Activated B cell treated with CpG ODN at 0.5 μM for 24 hours (primary cell): ENCODE data around the gene CALN1. TPM values are rescaled to one million over a fixed set of nuclear protein-coding genes. Genes with fewer than 3 reads are reported as not detected.

Experiments
- ATAC-seq: fragments of 200-7000 bp; cut with Tn5 transposase; one replicate; pipeline ENCODE4 v1.10.0; 2021; ENCODE audit warnings: low read depth, mild to moderate bottlenecking, moderate library complexity
- CTCF ChIA-PET: fragments of 350-600 bp; sonication (Branson Sonifier 250); formaldehyde crosslinking; loops from one replicate; lab custom pipeline; 2021; ENCODE audit warnings: antibody characterized with exemption; lab: Charles Lee
- POLR2A ChIA-PET: fragments of 350-600 bp; sonication (Branson Sonifier 250); formaldehyde crosslinking; loops from one replicate; lab custom pipeline; 2021; ENCODE audit warnings: antibody characterized with exemption; lab: Charles Lee
- DNase-seq: peaks from one replicate; pipeline ENCODE4 v3.0.0; 2022
- H3K27ac Mint-ChIP-seq: one replicate; pipeline ENCODE4 v1.8.0; 2020; ENCODE audit warnings: mixed read lengths
- H3K27me3 Mint-ChIP-seq: one replicate; pipeline ENCODE4 v1.8.0; 2021; ENCODE audit warnings: mixed read lengths
- H3K36me3 Mint-ChIP-seq: one replicate; pipeline ENCODE4 v1.8.0; 2021; ENCODE audit warnings: low read depth, mixed read lengths
- H3K4me1 Mint-ChIP-seq: one replicate; pipeline ENCODE4 v1.8.0; 2021; ENCODE audit warnings: mixed read lengths
- H3K4me3 Mint-ChIP-seq: one replicate; pipeline ENCODE4 v1.8.0; 2020; ENCODE audit warnings: mild to moderate bottlenecking, mixed read lengths
- H3K9me3 Mint-ChIP-seq: one replicate; pipeline ENCODE4 v1.8.0; 2020; ENCODE audit warnings: mixed read lengths
- CTCF ChIP-seq: fragments of 200-600 bp; IDR thresholded peaks from one replicate; pipeline ENCODE4 v1.8.0; 2022; ENCODE audit warnings: antibody characterized with exemption, mild to moderate bottlenecking
- intact Hi-C: fragments of 100-400 bp; cut with micrococcal nuclease; formaldehyde crosslinking; loops from one replicate; pipeline ENCODE4 v1.15.1; 2024
- total RNA-seq: library from RNA; stranded (reverse); gene quantifications from 2 replicates; pipeline ENCODE4 v1.2.3, GENCODE V29; 2022

The CALN1 gene
- total RNA-seq, 1 donor from 2014 or later, result not detected

GRCh38 chr7:71990138-71990462, 422.0 kb downstream of the CALN1 start:
- ChIA-PET POLR2A (no interaction called here), CTCF (no interaction called here)
- Mint-ChIP-seq H3K4me1 (no peaks in the 10 kb centered on the region), H3K36me3 (no peaks in the 10 kb centered on the region), H3K9me3 (no peaks in the 10 kb centered on the region), H3K4me3 (no peak overlapping the region), H3K27me3 (no peaks in the 10 kb centered on the region), H3K27ac (no peak overlapping the region)
- DNase-seq, result no peak
- no peak for ATAC-seq
- intact Hi-C loops, result no loop called here
- TF ChIP-seq CTCF, result no peak

- Mint-ChIP-seq H3K27me3 (no peaks in the 10 kb centered on the region), H3K36me3 (no peaks in the 10 kb centered on the region), H3K9me3 (peaks cover 1% of the 10 kb centered on the region), H3K4me3 (no peak overlapping the region), H3K27ac (no peak overlapping the region), H3K4me1 (no peaks in the 10 kb centered on the region)
- DNase-seq (no peak), ATAC-seq (no peak)
- CTCF ChIA-PET, result no interaction called here
- POLR2A ChIA-PET, result no interaction called here
- TF ChIP-seq CTCF, result no peak
- intact Hi-C loops, result no loop called here
Measured at GRCh38 chr7:71988201-71988600, 423.9 kb downstream of the CALN1 start.

- CTCF ChIA-PET, result no interaction called here
- POLR2A ChIA-PET, result no interaction called here
- Mint-ChIP-seq H3K36me3 (no peaks in the 10 kb centered on the region), H3K27me3 (no peaks in the 10 kb centered on the region), H3K4me3 (no peak overlapping the region), H3K27ac (no peak overlapping the region), H3K9me3 (peaks cover 2% of the 10 kb centered on the region), H3K4me1 (no peaks in the 10 kb centered on the region)
- no peak for DNase-seq
- TF ChIP-seq CTCF, result no peak
- intact Hi-C loops, result no loop called here
- ATAC-seq, result no peak
Measured at GRCh38 chr7:71987200-71987767, 424.9 kb downstream of the CALN1 start.

GRCh38 chr7:71984348-71984747, 427.8 kb downstream of the CALN1 start:
- Mint-ChIP-seq H3K4me1 (no peaks in the 10 kb centered on the region), H3K27me3 (no peaks in the 10 kb centered on the region), H3K9me3 (peaks cover 2% of the 10 kb centered on the region), H3K36me3 (no peaks in the 10 kb centered on the region), H3K27ac (no peak overlapping the region), H3K4me3 (no peak overlapping the region)
- no peak for ATAC-seq
- DNase-seq, result no peak
- TF ChIP-seq CTCF, result no peak
- CTCF ChIA-PET, result no interaction called here
- intact Hi-C loops, result no loop called here
- POLR2A ChIA-PET, result no interaction called here

- CTCF ChIA-PET, result no interaction called here
- ATAC-seq (no peak), DNase-seq (no peak)
- H3K27ac Mint-ChIP-seq, result no peak overlapping the region
- no peaks in the 10 kb centered on the region for H3K36me3 Mint-ChIP-seq
- no peak overlapping the region for H3K4me3 Mint-ChIP-seq
- no peak for TF ChIP-seq CTCF
- peaks cover 2% of the 10 kb centered on the region for H3K9me3 Mint-ChIP-seq
- no peaks in the 10 kb centered on the region for H3K4me1 Mint-ChIP-seq
- H3K27me3 Mint-ChIP-seq, result no peaks in the 10 kb centered on the region
- POLR2A ChIA-PET, result no interaction called here
- intact Hi-C loops, result no loop called here
Measured at GRCh38 chr7:71982851-71983250, 429.3 kb downstream of the CALN1 start.
